K562 (cell line): Measurements from ENCODE around the gene ARFGAP3. TPM values are rescaled to one million over a fixed set of nuclear protein-coding genes. Genes with fewer than 3 reads are reported as not detected.

Experiments used
- BCOR ChIP-seq: fragments of 450-650 bp; IDR thresholded peaks from 2 replicates; pipeline ENCODE4 v1.6.1; 2016
- DNMT1 ChIP-seq: fragments of 450-650 bp; IDR thresholded peaks from 2 replicates; pipeline ENCODE4 v1.6.1; 2016; ENCODE audit warnings: antibody characterized with exemption, mild to moderate bottlenecking
- ELF2 ChIP-seq: fragments of 250-450 bp; sonication (Bioruptor Pico); IDR thresholded peaks from 2 replicates; pipeline ENCODE4 v1.5.0; 2021; ENCODE audit warnings: mild to moderate bottlenecking
- REST ChIP-seq, 2 experiments: fragments of 450-650 bp; formaldehyde crosslinking in 1 of 2; IDR thresholded peaks; 2 replicates each; pipeline versions ENCODE4 v1.4.0 to v1.6.1; 2014 to 2020; ENCODE audit warnings: mild to moderate bottlenecking in 2 of 2, borderline replicate concordance in 1 of 2, low read depth in 1 of 2
- TEAD2 ChIP-seq: fragments of 450-650 bp; IDR thresholded peaks from 2 replicates; pipeline ENCODE4 v1.6.1; 2016; ENCODE audit warnings: missing genetic modification characterization, control low read depth, missing compliant biosample characterization
- USF2 ChIP-seq: sonication (generic); formaldehyde crosslinking; IDR thresholded peaks from 2 replicates; pipeline ENCODE4 v1.5.0; 2020; ENCODE audit warnings: missing genetic modification reagents
- ZNF445 ChIP-seq: fragments of 250-450 bp; sonication (Bioruptor Pico); IDR thresholded peaks from 2 replicates; pipeline ENCODE4 v1.4.0; 2020; ENCODE audit warnings: low read depth, mild to moderate bottlenecking, moderate library complexity
- polyA plus RNA-seq, 8 experiments: library from polyadenylated mRNA; depleted of rRNA in 4 of 8; stranded (reverse) in 5 of 8; unstranded in 3 of 8; fragments of >200 nt; fragmentation: Nextera tagmentation in 2 of 8; fragmentation: Illumina TruSeq in 1 of 8; extraction: Ambion mirVana in 2 of 8; extraction: Trizol in 1 of 8; gene quantifications; 2 replicates each; pipeline versions ENCODE4 v1.2.1 to v1.2.3, GENCODE V29; 2011 to 2014; ENCODE audit warnings: inconsistent platforms in 1 of 8, missing spikeins in 1 of 8
- total RNA-seq, 7 experiments: library from RNA; depleted of rRNA in 6 of 7; stranded (reverse); fragments of >200 nt in 6 of 7; fragmentation: Illumina TruSeq in 2 of 7; extraction: Trizol in 2 of 7; gene quantifications; 2 replicates each; pipeline versions ENCODE4 v1.2.1 to v1.2.3, GENCODE V29; 2011 to 2021; ENCODE audit warnings: low replicate concordance in 1 of 7

The ARFGAP3 gene
- total and polyA plus RNA-seq, 9 of the 15 experiments (the other 6 are each of a cell fraction or from before 2014, with no cell fraction given): 14.2 to 31.9 (median 22.7) TPM

GRCh38 chr22:42769238-42769573 lies 87.9 kb downstream of the ARFGAP3 start (continued):
- TF ChIP-seq REST (IDR thresholded peaks at IDR 0.05; ENCODE audit: borderline replicate concordance): no peak
- TF ChIP-seq REST (CRISPR knock-in tag; IDR thresholded peaks at IDR 0.05; ENCODE audit: low read depth): no peak
- TF ChIP-seq TEAD2 (tag): no peak
- no peak for TF ChIP-seq DNMT1
- TF ChIP-seq USF2 (CRISPR knock-in tag): no peak
- no peak for TF ChIP-seq BCOR
- no peak for TF ChIP-seq ZNF445 (CRISPR knock-in tag)
- TF ChIP-seq ELF2: no peak
